Nephron progenitor cell (in vitro differentiated cells): ENCODE data around the gene SLC25A10.
"Not testable (repeated sequence)": the region's sequence is repeated elsewhere in the genome, so short reads cannot be mapped to it uniquely, and the experiment has no call there.

Experiments
- DNase-seq: peaks from one replicate; pipeline ENCODE4 v3.0.0; 2021
- H3K27ac Mint-ChIP-seq: 2 replicates; pipeline ENCODE4 v1.8.0; 2021; ENCODE audit warnings: mild to moderate bottlenecking, moderate library complexity, mixed read lengths
- H3K27me3 Mint-ChIP-seq: 2 replicates; pipeline ENCODE4 v1.8.0; 2021; ENCODE audit warnings: mild to moderate bottlenecking, low read depth, mixed read lengths; ENCODE audit not compliant: poor library complexity
- H3K36me3 Mint-ChIP-seq: 2 replicates; pipeline ENCODE4 v1.8.0; 2021; ENCODE audit warnings: low read depth, mixed read lengths
- H3K4me1 Mint-ChIP-seq: 2 replicates; pipeline ENCODE4 v1.8.0; 2021; ENCODE audit warnings: mixed read lengths
- H3K4me3 Mint-ChIP-seq: 2 replicates; pipeline ENCODE4 v1.8.0; 2021; ENCODE audit warnings: mild to moderate bottlenecking, moderate library complexity, mixed read lengths
- H3K9me3 Mint-ChIP-seq: 2 replicates; pipeline ENCODE4 v1.8.0; 2021; ENCODE audit warnings: mild to moderate bottlenecking, moderate library complexity, mixed read lengths
- TF ChIP-seq, protein P1 (sequence below): fragments of 200-600 bp; sonication (generic); IDR thresholded peaks from 2 replicates; pipeline ENCODE4 v1.5.0; 2021; ENCODE audit warnings: antibody characterized with exemption

SLC25A10 gene

DNA sequence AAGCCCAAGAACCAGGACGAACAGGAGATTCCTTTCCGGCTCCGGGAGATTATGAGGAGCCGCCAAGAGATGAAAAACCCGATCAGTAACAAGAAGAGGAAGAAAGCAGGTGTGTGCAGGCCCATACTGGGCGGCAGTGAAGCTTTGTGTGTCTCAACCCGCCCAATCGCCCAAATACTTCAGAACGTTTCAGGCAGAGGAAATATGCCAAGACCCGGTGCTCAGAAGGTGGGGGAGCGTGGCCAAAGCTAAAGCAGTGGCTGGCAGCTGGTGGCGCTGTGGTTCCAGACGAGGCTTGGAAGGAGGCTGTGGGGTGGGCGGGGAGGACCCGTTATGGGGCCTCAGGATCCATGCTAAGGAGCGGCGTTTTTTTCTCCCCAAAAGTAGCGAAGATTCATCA, 44.3 kb upstream of the SLC25A10 start:
- Mint-ChIP-seq H3K27ac (peak overlapping the region; percentile 83), H3K9me3 (no peaks in the 10 kb centered on the region), H3K4me1 (peaks cover 36% of the 10 kb centered on the region), H3K4me3 (peak overlapping the region; percentile 95), H3K27me3 (no peaks in the 10 kb centered on the region), H3K36me3 (peaks cover 52% of the 10 kb centered on the region)
- no peak for DNase-seq
- TF ChIP-seq, protein P1, sequence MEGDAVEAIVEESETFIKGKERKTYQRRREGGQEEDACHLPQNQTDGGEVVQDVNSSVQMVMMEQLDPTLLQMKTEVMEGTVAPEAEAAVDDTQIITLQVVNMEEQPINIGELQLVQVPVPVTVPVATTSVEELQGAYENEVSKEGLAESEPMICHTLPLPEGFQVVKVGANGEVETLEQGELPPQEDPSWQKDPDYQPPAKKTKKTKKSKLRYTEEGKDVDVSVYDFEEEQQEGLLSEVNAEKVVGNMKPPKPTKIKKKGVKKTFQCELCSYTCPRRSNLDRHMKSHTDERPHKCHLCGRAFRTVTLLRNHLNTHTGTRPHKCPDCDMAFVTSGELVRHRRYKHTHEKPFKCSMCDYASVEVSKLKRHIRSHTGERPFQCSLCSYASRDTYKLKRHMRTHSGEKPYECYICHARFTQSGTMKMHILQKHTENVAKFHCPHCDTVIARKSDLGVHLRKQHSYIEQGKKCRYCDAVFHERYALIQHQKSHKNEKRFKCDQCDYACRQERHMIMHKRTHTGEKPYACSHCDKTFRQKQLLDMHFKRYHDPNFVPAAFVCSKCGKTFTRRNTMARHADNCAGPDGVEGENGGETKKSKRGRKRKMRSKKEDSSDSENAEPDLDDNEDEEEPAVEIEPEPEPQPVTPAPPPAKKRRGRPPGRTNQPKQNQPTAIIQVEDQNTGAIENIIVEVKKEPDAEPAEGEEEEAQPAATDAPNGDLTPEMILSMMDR: no peak

GRCh38 chr17:81672504-81672903, 39.6 kb upstream of the SLC25A10 start:
- TF ChIP-seq, protein P1: no peak
- Mint-ChIP-seq H3K36me3 (peaks cover 64% of the 10 kb centered on the region), H3K9me3 (peaks cover 5% of the 10 kb centered on the region), H3K4me1 (peaks cover 16% of the 10 kb centered on the region), H3K27ac (no peak overlapping the region), H3K27me3 (peaks cover 3% of the 10 kb centered on the region), H3K4me3 (no peak overlapping the region)
- no peak for DNase-seq

- peaks cover 59% of the 10 kb centered on the region for H3K36me3 Mint-ChIP-seq
- no peak for DNase-seq
- peaks cover 5% of the 10 kb centered on the region for H3K9me3 Mint-ChIP-seq
Measured at GRCh38 chr17:81672954-81673353, 39.1 kb upstream of the SLC25A10 start.

DNA sequence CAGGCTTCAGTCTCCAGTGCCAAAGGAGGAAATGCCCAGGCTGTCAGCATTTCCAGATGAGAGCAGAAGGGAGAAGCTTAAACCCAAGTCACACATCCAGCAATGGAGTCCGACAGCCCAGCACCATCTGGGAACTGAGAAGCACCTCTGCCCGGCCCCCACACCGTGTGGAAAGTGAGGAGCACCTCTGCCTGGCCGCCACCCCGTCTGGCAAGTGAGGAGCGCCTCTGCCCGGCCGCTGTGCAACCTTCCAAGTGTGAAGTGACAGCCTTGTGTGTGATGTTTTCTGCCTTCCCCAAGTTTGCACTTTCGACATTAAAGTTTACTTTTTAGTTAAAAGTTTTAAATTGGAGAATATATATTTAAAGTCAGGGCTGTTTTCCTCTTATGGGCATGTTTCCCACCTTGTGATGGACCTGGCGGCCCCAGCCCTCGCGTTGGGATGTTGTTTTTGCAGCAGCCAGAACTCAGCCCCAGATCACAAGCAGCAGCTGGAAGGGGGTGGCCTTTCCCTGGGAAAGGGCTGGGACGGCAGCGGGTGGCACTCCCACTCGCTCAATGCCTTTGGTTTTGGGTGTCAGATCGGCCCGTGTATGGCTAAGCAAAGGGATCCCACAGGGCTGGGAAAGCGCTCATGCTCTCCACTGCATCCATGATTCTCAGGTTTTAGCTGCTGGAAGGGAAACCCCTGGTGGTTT, 38.4 kb upstream of the SLC25A10 start:
- Mint-ChIP-seq H3K4me3 (no peak overlapping the region), H3K27me3 (peaks cover 3% of the 10 kb centered on the region), H3K4me1 (peaks cover 6% of the 10 kb centered on the region), H3K36me3 (peaks cover 53% of the 10 kb centered on the region), H3K9me3 (peaks cover 5% of the 10 kb centered on the region), H3K27ac (peak overlapping the region; percentile 45)
- TF ChIP-seq, protein P1: no peak
- DNase-seq: no peak

More at GRCh38 chr17:81672954-81673353, 39.1 kb upstream of the SLC25A10 start:
- Mint-ChIP-seq H3K4me3 (no peak overlapping the region), H3K4me1 (peaks cover 12% of the 10 kb centered on the region), H3K27me3 (peaks cover 3% of the 10 kb centered on the region), H3K27ac (no peak overlapping the region)
- TF ChIP-seq, protein P1: no peak

DNA sequence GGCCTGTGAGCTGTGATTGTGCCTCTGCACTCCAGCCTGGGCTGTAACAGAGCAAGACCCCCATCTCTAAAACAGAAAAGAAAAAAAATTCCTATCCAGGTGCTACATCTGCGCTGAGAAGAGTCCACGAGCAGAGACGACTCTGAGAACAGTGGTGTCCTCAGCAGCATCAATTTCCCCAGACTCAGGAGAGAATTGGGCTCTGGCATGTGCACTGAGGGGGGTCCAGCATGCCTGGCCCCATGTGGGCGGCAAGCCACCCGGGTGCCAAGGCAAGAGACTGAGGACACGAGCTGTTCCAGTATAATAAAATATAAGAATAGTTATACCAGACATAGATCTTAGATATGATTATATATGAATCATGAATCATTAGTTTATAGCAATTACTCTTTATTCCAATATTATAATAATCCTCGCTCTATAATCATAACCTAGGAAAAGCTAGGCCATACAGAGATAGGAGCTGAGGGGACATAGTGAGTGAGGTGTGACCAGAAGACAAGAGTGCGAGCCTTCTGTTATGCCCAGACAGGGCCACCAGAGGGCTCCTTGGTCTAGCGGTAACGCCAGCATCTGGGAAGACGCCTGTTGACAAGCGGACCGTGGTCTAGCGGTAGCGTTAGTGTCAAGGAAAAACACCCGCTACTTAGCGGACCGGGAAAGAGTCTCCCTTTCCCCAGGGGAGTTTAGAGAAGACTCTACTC, 36.4 kb upstream of the SLC25A10 start:
- TF ChIP-seq, protein P1: peak; percentile 65
- peaks cover 45% of the 10 kb centered on the region for H3K36me3 Mint-ChIP-seq
- H3K4me3 Mint-ChIP-seq, H3K27ac Mint-ChIP-seq, H3K4me1 Mint-ChIP-seq, H3K27me3 Mint-ChIP-seq, H3K9me3 Mint-ChIP-seq: not testable (repeated sequence)
- DNase-seq: peak; percentile 33

DNA sequence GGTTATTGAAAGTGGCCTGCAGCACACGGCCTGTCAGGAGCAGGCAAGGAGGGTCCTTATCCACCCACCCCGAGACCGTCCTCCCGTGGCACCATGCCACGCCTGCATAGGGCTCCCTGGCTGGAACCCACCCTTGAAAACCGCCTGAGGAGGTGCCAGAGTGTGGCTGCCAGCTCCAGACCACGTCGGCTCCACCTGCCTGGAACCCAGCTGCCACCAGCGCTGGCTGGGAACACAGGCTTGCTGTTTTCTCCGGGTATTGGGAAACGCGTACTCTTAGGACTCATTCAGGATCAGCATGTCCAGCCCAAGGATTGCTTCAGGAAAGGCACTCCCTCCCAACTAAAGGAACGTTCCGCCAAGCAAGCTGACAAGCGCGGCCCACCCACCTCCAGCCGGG, 35.2 kb upstream of the SLC25A10 start:
- H3K36me3 Mint-ChIP-seq: peaks cover 34% of the 10 kb centered on the region
- peaks cover 11% of the 10 kb centered on the region for H3K4me1 Mint-ChIP-seq

More for the DNA sequence above, 35.2 kb upstream of the SLC25A10 start:
- Mint-ChIP-seq H3K27ac (no peak overlapping the region), H3K4me3 (no peak overlapping the region), H3K9me3 (peaks cover 5% of the 10 kb centered on the region), H3K27me3 (peaks cover 3% of the 10 kb centered on the region)
- no peak for DNase-seq
- TF ChIP-seq, protein P1: no peak
